Amniotic epithelial cell (primary cell): ENCODE results near the gene YIPF3.
A peak's percentile ranks its signal among the peaks of the same experiment; 100 is the strongest.
"Not testable (repeated sequence)": the region's sequence is repeated elsewhere in the genome, so short reads cannot be mapped to it uniquely, and the experiment has no call there.

ENCODE experiments used
- DNase-seq: peaks from one replicate; pipeline ENCODE4 v3.0.0-alpha.2; 2010; ENCODE audit warnings: low read depth

YIPF3 gene

GRCh38 chr6:43509984-43510826, 6.5 kb downstream of the YIPF3 start, which contains the start of gene LRRC73:
LRRC73 (minus strand) TSS chr6:43510346; CDS start chr6:43509785, 561 bp downstream.
- peak; percentile 75 for DNase-seq

- DNase-seq = no peak
Measured at GRCh38 chr6:43509142-43509983, 7.4 kb downstream of the YIPF3 start.

GRCh38 chr6:43508481-43509141, 8.1 kb downstream of the YIPF3 start:
- DNase-seq = no peak

- peak; percentile 68 for DNase-seq
Measured at GRCh38 chr6:43506667-43507471, 9.9 kb downstream of the YIPF3 start.

GRCh38 chr6:43506171-43506570, 10.6 kb downstream of the YIPF3 start:
- DNase-seq = no peak

- DNase-seq = no peak
Measured at GRCh38 chr6:43505718-43506117, 11.0 kb downstream of the YIPF3 start.

GRCh38 chr6:43504756-43505593, 11.8 kb downstream of the YIPF3 start:
- no peak for DNase-seq

- no peak for DNase-seq
Measured at GRCh38 chr6:43503443-43503842, 13.3 kb downstream of the YIPF3 start.

- no peak for DNase-seq
Measured at GRCh38 chr6:43502666-43503065, 14.1 kb downstream of the YIPF3 start.

GRCh38 chr6:43500921-43501320, 15.8 kb downstream of the YIPF3 start:
- no peak for DNase-seq

GRCh38 chr6:43499028-43499815, 17.5 kb downstream of the YIPF3 start:
- no peak for DNase-seq

- DNase-seq = not testable (repeated sequence)
Measured at GRCh38 chr6:43498291-43498690, 18.4 kb downstream of the YIPF3 start.

- no peak for DNase-seq
Measured at GRCh38 chr6:43497689-43498088, 19.0 kb downstream of the YIPF3 start.

- no peak for DNase-seq
Measured at GRCh38 chr6:43497129-43497396, 19.7 kb downstream of the YIPF3 start.

- peak; percentile 44 for DNase-seq
Measured at GRCh38 chr6:43496370-43497128, 20.2 kb downstream of the YIPF3 start.

- DNase-seq = no peak
Measured at GRCh38 chr6:43495409-43495941, 21.3 kb downstream of the YIPF3 start.

GRCh38 chr6:43494766-43495165, 22.0 kb downstream of the YIPF3 start:
- DNase-seq = no peak

- DNase-seq = no peak
Measured at GRCh38 chr6:43494321-43494720, 22.4 kb downstream of the YIPF3 start.

GRCh38 chr6:43493833-43494232, 22.9 kb downstream of the YIPF3 start:
- no peak for DNase-seq
